Muscle of leg (tissue), 9 donors: Measurements from ENCODE around the gene HOXC13. TPM values are rescaled to one million over a fixed set of nuclear protein-coding genes. Genes with fewer than 3 reads are reported as not detected.

Experiments
- polyA plus RNA-seq, 8 donors: library from polyadenylated mRNA; unstranded; fragments of 120-200 nt; gene quantifications; one replicate each; pipeline versions ENCODE4 v1.2.1 to v1.2.3, GENCODE V29; 2013; ENCODE audit warnings: inconsistent platforms in 1 of 8, low replicate concordance in 1 of 8; ENCODE audit not compliant: insufficient read length in 8 of 8, insufficient read depth in 1 of 8
- total RNA-seq: library from RNA; stranded (reverse); fragments of 120-200 nt; gene quantifications from one replicate; pipeline ENCODE4 v1.2.4, GENCODE V29; 2013

HOXC13 gene
- total and polyA plus RNA-seq, 9 donors: 0.04 to 0.45 (median 0.06) TPM; not detected in 5

Other genes starting within 250 kb of the HOXC13 start
- gene CALCOCO1, start 211.4 kb upstream of the HOXC13 start, total RNA-seq: 96.6 TPM
- 10 to 100 TPM; 65.9 to 85.7 (median 77.3) TPM for gene CALCOCO1, start 211.4 kb upstream of the HOXC13 start, polyA plus RNA-seq
- gene CISTR, start 186.9 kb upstream of the HOXC13 start, total RNA-seq: not detected
- gene CISTR, start 186.9 kb upstream of the HOXC13 start, polyA plus RNA-seq: not detected
- gene HOXC12, start 16.1 kb downstream of the HOXC13 start, total RNA-seq: not detected
- gene HOXC12, start 16.1 kb downstream of the HOXC13 start, polyA plus RNA-seq: under 1 TPM in 7 of 8 donors, not detected in 1; 0.06 to 0.30 (median 0.08) TPM
- gene HOXC11, start 34.3 kb downstream of the HOXC13 start, total RNA-seq: 2.9 TPM
- gene HOXC11, start 34.3 kb downstream of the HOXC13 start, polyA plus RNA-seq: 1 to 10 TPM; 6.6 to 9.3 (median 7.6) TPM
- 1.8 TPM for gene HOTAIR, start 36.1 kb downstream of the HOXC13 start, total RNA-seq
- gene HOTAIR, start 36.1 kb downstream of the HOXC13 start, polyA plus RNA-seq: 10 to 100 TPM in 1 of 8 donors, 1 to 10 TPM in 7; 2.2 to 13.2 (median 4.1) TPM
- 7.6 TPM for gene HOXC10, start 46.3 kb downstream of the HOXC13 start, total RNA-seq
- gene HOXC10, start 46.3 kb downstream of the HOXC13 start, polyA plus RNA-seq: 10 to 100 TPM; 43.8 to 57.7 (median 49.5) TPM
- 12.6 TPM for gene HOXC9, start 61.3 kb downstream of the HOXC13 start, total RNA-seq
- 10 to 100 TPM; 14.3 to 19.2 (median 16.1) TPM for gene HOXC9, start 61.3 kb downstream of the HOXC13 start, polyA plus RNA-seq
- gene HOXC8, start 70.2 kb downstream of the HOXC13 start, total RNA-seq: 1.6 TPM
- 1 to 10 TPM; 3.8 to 7.9 (median 5.6) TPM for gene HOXC8, start 70.2 kb downstream of the HOXC13 start, polyA plus RNA-seq
- gene HOXC6, start 89.6 kb downstream of the HOXC13 start, total RNA-seq: 4.1 TPM
- gene HOXC6, start 89.6 kb downstream of the HOXC13 start, polyA plus RNA-seq: 10 to 100 TPM; 11.5 to 22.5 (median 16.0) TPM
- gene HOXC5, start 94.2 kb downstream of the HOXC13 start, total RNA-seq: 1.1 TPM
- gene HOXC5, start 94.2 kb downstream of the HOXC13 start, polyA plus RNA-seq: 1 to 10 TPM in 4 of 8 donors, under 1 TPM in 4; 0.54 to 1.6 (median 1.0) TPM
- 10.1 TPM for gene HOXC4, start 115.0 kb downstream of the HOXC13 start, total RNA-seq
- 10 to 100 TPM; 16.2 to 29.6 (median 21.8) TPM for gene HOXC4, start 115.0 kb downstream of the HOXC13 start, polyA plus RNA-seq